Tibial nerve (tissue), 4 donors: ENCODE data around the gene EYA2.

Source experiments
- CTCF ChIP-seq, 5 experiments: fragments of 200-600 bp in 3 of 5; fragments of 450-650 bp in 2 of 5; sonication (generic) in 3 of 5; IDR thresholded peaks; one replicate each; pipeline ENCODE4 v1.5.1; 2016 to 2019; ENCODE audit warnings: antibody characterized with exemption in 5 of 5, mild to moderate bottlenecking in 3 of 5, moderate library complexity in 2 of 5
- EP300 ChIP-seq, 2 donors: sonication (generic); formaldehyde crosslinking; IDR thresholded peaks; one replicate each; pipeline ENCODE4 v1.6.1; 2017; ENCODE audit warnings: antibody characterized with exemption in 2 of 2, mild to moderate bottlenecking in 1 of 2
- POLR2A ChIP-seq, 2 donors: fragments of 450-650 bp; IDR thresholded peaks; one replicate each; pipeline ENCODE4 v1.6.1; 2017; ENCODE audit warnings: antibody characterized with exemption in 2 of 2, mild to moderate bottlenecking in 2 of 2, moderate library complexity in 2 of 2

- TF ChIP-seq CTCF (IDR thresholded peaks at IDR 0.05), result no peak
- TF ChIP-seq POLR2A (IDR thresholded peaks at IDR 0.05), result no peak
- no peak for TF ChIP-seq EP300 (IDR thresholded peaks at IDR 0.05)
Observed at GRCh38 chr20:47174456-47175243, 280.0 kb downstream of the EYA2 start.
